Measurements from ENCODE around the gene PPP1CC.

Gene PPP1CC

GRCh38 chr12:110698171-110698902 is 44.4 kb downstream of the PPP1CC start:
- in situ Hi-C loops (cut with HindIII; ENCODE audit: low pct_ligation_motif_present, low pct_unique_long_range_greater_than_20kb, low sequenced_read_pairs): no loop called here
- peak; percentile 92 for DNase-seq

GRCh38 chr12:110697236-110697635 is 45.5 kb downstream of the PPP1CC start:
- in situ Hi-C loops (cut with HindIII; ENCODE audit: low pct_ligation_motif_present, low pct_unique_long_range_greater_than_20kb, low sequenced_read_pairs): no loop called here
- DNase-seq: no peak

- in situ Hi-C loops (cut with HindIII; ENCODE audit: low pct_ligation_motif_present, low pct_unique_long_range_greater_than_20kb, low sequenced_read_pairs): no loop called here
Observed at GRCh38 chr12:110696283-110696682, 46.4 kb downstream of the PPP1CC start.

GRCh38 chr12:110694330-110694901 is 48.3 kb downstream of the PPP1CC start:
- DNase-seq: no peak
- in situ Hi-C loops (cut with HindIII; ENCODE audit: low pct_ligation_motif_present, low pct_unique_long_range_greater_than_20kb, low sequenced_read_pairs): no loop called here

More at GRCh38 chr12:110696283-110696682, 46.4 kb downstream of the PPP1CC start:
- no peak for DNase-seq

- in situ Hi-C loops (cut with HindIII; ENCODE audit: low pct_ligation_motif_present, low pct_unique_long_range_greater_than_20kb, low sequenced_read_pairs): no loop called here
- no peak for DNase-seq
Observed at GRCh38 chr12:110693731-110694130, 49.0 kb downstream of the PPP1CC start.

GRCh38 chr12:110690127-110690430 is 52.6 kb downstream of the PPP1CC start:
- DNase-seq: no peak
- in situ Hi-C loops (cut with HindIII; ENCODE audit: low pct_ligation_motif_present, low pct_unique_long_range_greater_than_20kb, low sequenced_read_pairs): no loop called here

GRCh38 chr12:110689281-110690126 is 53.2 kb downstream of the PPP1CC start:
- no peak for DNase-seq
- in situ Hi-C loops (cut with HindIII; ENCODE audit: low pct_ligation_motif_present, low pct_unique_long_range_greater_than_20kb, low sequenced_read_pairs): no loop called here

- DNase-seq: no peak
- in situ Hi-C loops (cut with HindIII; ENCODE audit: low pct_ligation_motif_present, low pct_unique_long_range_greater_than_20kb, low sequenced_read_pairs): no loop called here
Observed at GRCh38 chr12:110688446-110689280, 54.0 kb downstream of the PPP1CC start, which contains the start of gene HVCN1. TSS of gene HVCN1 (minus strand) at chr12:110689115. CDS start at chr12:110683245, 5,870 bp downstream.

GRCh38 chr12:110687396-110688169 is 55.1 kb downstream of the PPP1CC start:
- in situ Hi-C loops (cut with HindIII; ENCODE audit: low pct_ligation_motif_present, low pct_unique_long_range_greater_than_20kb, low sequenced_read_pairs): no loop called here
- no peak for DNase-seq

GRCh38 chr12:110686294-110686903 is 56.3 kb downstream of the PPP1CC start:
- in situ Hi-C loops (cut with HindIII; ENCODE audit: low pct_ligation_motif_present, low pct_unique_long_range_greater_than_20kb, low sequenced_read_pairs): no loop called here
- DNase-seq: no peak

GRCh38 chr12:110684312-110684836 is 58.3 kb downstream of the PPP1CC start:
- in situ Hi-C loops (cut with HindIII; ENCODE audit: low pct_ligation_motif_present, low pct_unique_long_range_greater_than_20kb, low sequenced_read_pairs): no loop called here
- DNase-seq: no peak

GRCh38 chr12:110683888-110684287 is 58.8 kb downstream of the PPP1CC start:
- in situ Hi-C loops (cut with HindIII; ENCODE audit: low pct_ligation_motif_present, low pct_unique_long_range_greater_than_20kb, low sequenced_read_pairs): no loop called here
- DNase-seq: no peak

- no peak for DNase-seq
- in situ Hi-C loops (cut with HindIII; ENCODE audit: low pct_ligation_motif_present, low pct_unique_long_range_greater_than_20kb, low sequenced_read_pairs): no loop called here
Observed at GRCh38 chr12:110680032-110680431, 62.7 kb downstream of the PPP1CC start.

GRCh38 chr12:110679201-110679600 is 63.5 kb downstream of the PPP1CC start:
- in situ Hi-C loops (cut with HindIII; ENCODE audit: low pct_ligation_motif_present, low pct_unique_long_range_greater_than_20kb, low sequenced_read_pairs): no loop called here
- no peak for DNase-seq

GRCh38 chr12:110677982-110678381 is 64.7 kb downstream of the PPP1CC start:
- no peak for DNase-seq
- in situ Hi-C loops (cut with HindIII; ENCODE audit: low pct_ligation_motif_present, low pct_unique_long_range_greater_than_20kb, low sequenced_read_pairs): no loop called here

GRCh38 chr12:110677206-110677911 is 65.3 kb downstream of the PPP1CC start:
- DNase-seq: no peak
- in situ Hi-C loops (cut with HindIII; ENCODE audit: low pct_ligation_motif_present, low pct_unique_long_range_greater_than_20kb, low sequenced_read_pairs): no loop called here

- DNase-seq: no peak
- in situ Hi-C loops (cut with HindIII; ENCODE audit: low pct_ligation_motif_present, low pct_unique_long_range_greater_than_20kb, low sequenced_read_pairs): no loop called here
Observed at GRCh38 chr12:110676171-110676570, 66.5 kb downstream of the PPP1CC start.

Measured in ACHN (cell line).